ENCODE measurements around the gene MBNL2. TPM values are rescaled to one million over a fixed set of nuclear protein-coding genes. Genes with fewer than 3 reads are reported as not detected.

The MBNL2 gene
- total RNA-seq, 2 donors from 2014 or later = 47.5 to 50.8 TPM

GRCh38 chr13:97240788-97241734 is 18.9 kb downstream of the MBNL2 start:
- peaks cover 95% of the 10 kb centered on the region for H3K4me1 ChIP-seq
- intact Hi-C loops (cut with DNase I) = no loop called here
- WGBS, 2 donors = 57 to 60% methylated on average over 8 of the region's 8 CpGs
- no peaks in the 10 kb centered on the region for H3K27me3 ChIP-seq
- no peak overlapping the region for H3K4me3 ChIP-seq
- no peak for DNase-seq
- TF ChIP-seq CTCF (IDR thresholded peaks at IDR 0.05) = no peak
- no peak for TF ChIP-seq POLR2A (IDR thresholded peaks at IDR 0.05)
- no peaks in the 10 kb centered on the region for H3K36me3 ChIP-seq (replicated peaks in 1 of 2; ENCODE audit: insufficient read depth in 1 of 2, low read depth in 2 of 2)
- peak overlapping the region in 1 of 4 donors; percentile 16 for H3K27ac ChIP-seq
- no peaks in the 10 kb centered on the region for H3K9me3 ChIP-seq
- no peak for ATAC-seq

- Histone ChIP-seq H3K27ac (no peak overlapping the region), H3K4me3 (no peak overlapping the region), H3K27me3 (no peaks in the 10 kb centered on the region), H3K9me3 (no peaks in the 10 kb centered on the region), H3K36me3 (replicated peaks in 1 of 2; ENCODE audit: insufficient read depth in 1 of 2, low read depth in 2 of 2) (no peaks in the 10 kb centered on the region), H3K4me1 (peaks cover 92% of the 10 kb centered on the region)
- ATAC-seq (no peak), DNase-seq (no peak)
- intact Hi-C loops (cut with DNase I) = no loop called here
- 67 to 86% methylated on average over 5 of the region's 5 CpGs for WGBS, 2 donors
- TF ChIP-seq CTCF (IDR thresholded peaks at IDR 0.05) = no peak
- TF ChIP-seq POLR2A (IDR thresholded peaks at IDR 0.05) = no peak
Measured at GRCh38 chr13:97241761-97242160, 19.6 kb downstream of the MBNL2 start.

DNA sequence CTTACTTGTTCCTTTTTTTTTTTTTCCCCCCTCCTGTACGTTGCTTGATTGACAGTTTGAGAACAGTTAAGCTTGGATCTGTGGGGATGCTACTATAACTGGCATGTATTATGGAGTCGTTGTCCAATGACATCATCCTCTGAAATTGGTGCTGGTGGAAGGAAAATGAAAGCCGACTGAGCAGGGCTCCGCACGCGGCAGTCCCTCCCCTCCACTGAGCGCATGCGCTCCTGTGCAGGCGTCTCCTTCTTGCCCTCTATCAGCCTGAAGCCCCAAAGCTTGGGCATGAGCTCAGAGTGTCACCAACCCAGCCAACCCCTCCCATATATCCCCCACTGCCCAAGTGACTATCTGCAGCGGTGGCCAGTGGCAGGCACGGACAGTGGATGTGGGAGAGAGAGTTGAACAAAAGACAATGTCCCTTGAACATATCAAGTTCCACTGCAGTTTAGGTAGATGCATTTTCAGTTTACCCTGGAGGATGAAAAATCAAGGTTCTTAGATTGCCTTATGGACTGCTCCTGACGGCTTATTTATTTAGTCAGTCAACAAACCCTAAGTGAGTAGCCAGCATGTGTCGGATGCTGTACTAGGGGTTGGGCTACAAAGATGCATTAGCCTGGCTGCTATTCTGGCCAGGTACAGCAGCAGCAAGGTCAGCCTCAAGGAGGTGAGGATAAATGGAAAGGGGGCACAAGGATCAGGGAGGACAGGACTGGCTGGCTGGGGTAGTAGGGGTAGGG is 20.8 kb downstream of the MBNL2 start:
- no peak for DNase-seq
- H3K4me3 ChIP-seq = no peak overlapping the region
- no peaks in the 10 kb centered on the region for H3K9me3 ChIP-seq
- WGBS, 2 donors = 80 to 85% methylated on average over 12 to 13 of the region's 13 CpGs
- H3K27ac ChIP-seq = peak overlapping the region in 3 of 4 donors; percentile 4 to 43 (median 15)
- H3K27me3 ChIP-seq = no peaks in the 10 kb centered on the region
- peaks cover 93% of the 10 kb centered on the region for H3K4me1 ChIP-seq
- TF ChIP-seq CTCF (IDR thresholded peaks at IDR 0.05) = no peak
- no peak for TF ChIP-seq POLR2A (IDR thresholded peaks at IDR 0.05)
- intact Hi-C loops (cut with DNase I) = no loop called here
- H3K36me3 ChIP-seq (replicated peaks in 1 of 2; ENCODE audit: insufficient read depth in 1 of 2, low read depth in 2 of 2) = no peaks in the 10 kb centered on the region
- no peak for ATAC-seq

GRCh38 chr13:97243915-97244781 is 22.0 kb downstream of the MBNL2 start:
- H3K27ac ChIP-seq = peak overlapping the region in 3 of 4 donors; percentile 21 to 43 (median 28)
- H3K4me3 ChIP-seq = no peak overlapping the region
- DNase-seq (no peak), ATAC-seq (no peak)
- peaks cover 95% of the 10 kb centered on the region for H3K4me1 ChIP-seq
- no peaks in the 10 kb centered on the region for H3K27me3 ChIP-seq
- TF ChIP-seq CTCF (IDR thresholded peaks at IDR 0.05) (no peak), POLR2A (IDR thresholded peaks at IDR 0.05) (no peak)
- intact Hi-C loops (cut with DNase I) = no loop called here
- H3K9me3 ChIP-seq = no peaks in the 10 kb centered on the region
- WGBS, 2 donors = 20 to 21% methylated on average over 8 of the region's 8 CpGs
- H3K36me3 ChIP-seq (replicated peaks in 1 of 2; ENCODE audit: insufficient read depth in 1 of 2, low read depth in 2 of 2) = no peaks in the 10 kb centered on the region
